Right ventricle myocardium inferior (tissue), 1 donor: ENCODE data around the gene CD160. TPM values are rescaled to one million over a fixed set of nuclear protein-coding genes. Genes with fewer than 3 reads are reported as not detected.

Source experiments
- ATAC-seq: fragments of 200-7000 bp; cut with Tn5 transposase; one replicate; pipeline ENCODE4 v1.9.1; 2020; ENCODE audit warnings: mild to moderate bottlenecking, moderate library complexity
- DNase-seq: peaks from one replicate; pipeline ENCODE4 v3.0.0; 2021; ENCODE audit errors: missing footprints
- intact Hi-C: fragments of 100-400 bp; cut with DNase I; formaldehyde crosslinking; loops from one replicate; pipeline ENCODE4 v1.11.0; 2022
- total RNA-seq: library from RNA; stranded (reverse); fragmentation: NEBNext Ultra II Directional; extraction: Animal tissue kit (Norgen Biotek cat#: 25700); gene quantifications from one replicate; pipeline ENCODE4 v1.2.1, GENCODE V29; 2021
- donor health status: DM: no; HTN: yes; CAD: no; lungs with severe emphysema.

Gene CD160
- total RNA-seq, 1 donor from 2014 or later, result not detected

GRCh38 chr1:145777357-145778145 lies 58.3 kb downstream of the CD160 start:
- intact Hi-C loops, result no loop called here
- ATAC-seq (peak; percentile 44), DNase-seq (no peak)

- DNase-seq (no peak), ATAC-seq (no peak)
- intact Hi-C loops, result no loop called here
These were observed 58.8 kb downstream of the CD160 start for GRCh38 chr1:145778146-145778540.

- no peak for DNase-seq
- ATAC-seq, result no peak
- intact Hi-C loops, result loop anchor here (5.0 kb wide), 1 partner anchor 40 kb away; the partner anchor contains the start of genes POLR3C and RNF115
These were observed 63.2 kb downstream of the CD160 start for GRCh38 chr1:145782272-145783099.

- intact Hi-C loops, result loop anchor here (5.0 kb wide), 1 partner anchor 38 kb away; the partner anchor contains the start of genes POLR3C and RNF115
- no peak for DNase-seq
- ATAC-seq, result no peak
These were observed 65.1 kb downstream of the CD160 start for GRCh38 chr1:145784409-145784808.

GRCh38 chr1:145785547-145785946 lies 66.2 kb downstream of the CD160 start:
- intact Hi-C loops, result no loop called here
- DNase-seq (no peak), ATAC-seq (no peak)

GRCh38 chr1:145786271-145786670 lies 67.0 kb downstream of the CD160 start:
- no peak for ATAC-seq
- intact Hi-C loops, result no loop called here
- no peak for DNase-seq

GRCh38 chr1:145788580-145788979 lies 69.3 kb downstream of the CD160 start:
- ATAC-seq (no peak), DNase-seq (no peak)
- intact Hi-C loops, result no loop called here

Other genes with a start within 250 kb of the CD160 start
- gene GPR89A, start 111.5 kb upstream of the CD160 start, total RNA-seq, result 8.6 TPM
- gene PDZK1, start 12.1 kb upstream of the CD160 start, total RNA-seq, result 0.30 TPM
- 47.9 TPM for gene RNF115, start 104.6 kb downstream of the CD160 start, total RNA-seq
- 11.4 TPM for gene POLR3C, start 104.7 kb downstream of the CD160 start, total RNA-seq
- gene NUDT17, start 126.1 kb downstream of the CD160 start, total RNA-seq, result 3.3 TPM
- gene PIAS3, start 139.6 kb downstream of the CD160 start, total RNA-seq, result 15.7 TPM
- 1.1 TPM for gene ANKRD35, start 166.4 kb downstream of the CD160 start, total RNA-seq
- 0.73 TPM for gene ITGA10, start 190.6 kb downstream of the CD160 start, total RNA-seq
- gene PEX11B, start 199.2 kb downstream of the CD160 start, total RNA-seq, result 19.2 TPM
- gene RBM8A, start 208.0 kb downstream of the CD160 start, total RNA-seq, result 63.6 TPM
- gene LIX1L, start 238.5 kb downstream of the CD160 start, total RNA-seq, result 25.8 TPM
- 0.62 TPM for gene ANKRD34A, start 245.1 kb downstream of the CD160 start, total RNA-seq
- gene POLR3GL, start 245.2 kb downstream of the CD160 start, total RNA-seq, result 49.1 TPM